Cardiac fibroblast (primary cell): Measurements from ENCODE around the gene GATA5.

Experiments used
- DNase-seq, 2 donors: peaks; one replicate each; pipeline versions ENCODE4 v3.0.0 to v3.0.0-alpha.2; 2010; ENCODE audit warnings: low read depth in 2 of 2
- H3K4me3 ChIP-seq, 2 donors: replicated peaks in 1 of 2; 1 replicate in 1 of 2; 2 replicates in 1 of 2; pipeline ENCODE4 v1.5.1; 2011; ENCODE audit warnings: low read depth in 2 of 2, low read length in 2 of 2, mild to moderate bottlenecking in 2 of 2, moderate library complexity in 1 of 2
- CTCF ChIP-seq: IDR thresholded peaks from one replicate; pipeline ENCODE4 v1.5.1; 2011; ENCODE audit warnings: low read depth, mild to moderate bottlenecking, low read length, inconsistent platforms

GATA5 gene

GRCh38 chr20:62479156-62479555 lies 3.4 kb upstream of the GATA5 start:
- no peak for TF ChIP-seq CTCF
- no peak for DNase-seq
- no peak overlapping the region for H3K4me3 ChIP-seq

- no peak for DNase-seq
- no peak for TF ChIP-seq CTCF
- no peak overlapping the region for H3K4me3 ChIP-seq
These were observed 2.1 kb upstream of the GATA5 start for GRCh38 chr20:62477669-62478455.

GRCh38 chr20:62476056-62476838 lies 452 bp upstream of the GATA5 start:
- no peak for DNase-seq
- no peak for TF ChIP-seq CTCF
- peak overlapping the region in 1 of 2 donors; percentile 6 for H3K4me3 ChIP-seq

GRCh38 chr20:62475027-62475771 lies 596 bp downstream of the GATA5 start:
- peak overlapping the region in 1 of 2 donors; percentile 22 for H3K4me3 ChIP-seq
- no peak for TF ChIP-seq CTCF
- no peak for DNase-seq

GRCh38 chr20:62474604-62475026 lies 1.2 kb downstream of the GATA5 start:
- TF ChIP-seq CTCF: no peak
- no peak for DNase-seq
- no peak overlapping the region for H3K4me3 ChIP-seq

- TF ChIP-seq CTCF: no peak
- DNase-seq: no peak
- no peak overlapping the region for H3K4me3 ChIP-seq
These were observed 1.8 kb downstream of the GATA5 start for GRCh38 chr20:62473717-62474603.
